ENCODE data around the gene MUC5B.

DNA sequence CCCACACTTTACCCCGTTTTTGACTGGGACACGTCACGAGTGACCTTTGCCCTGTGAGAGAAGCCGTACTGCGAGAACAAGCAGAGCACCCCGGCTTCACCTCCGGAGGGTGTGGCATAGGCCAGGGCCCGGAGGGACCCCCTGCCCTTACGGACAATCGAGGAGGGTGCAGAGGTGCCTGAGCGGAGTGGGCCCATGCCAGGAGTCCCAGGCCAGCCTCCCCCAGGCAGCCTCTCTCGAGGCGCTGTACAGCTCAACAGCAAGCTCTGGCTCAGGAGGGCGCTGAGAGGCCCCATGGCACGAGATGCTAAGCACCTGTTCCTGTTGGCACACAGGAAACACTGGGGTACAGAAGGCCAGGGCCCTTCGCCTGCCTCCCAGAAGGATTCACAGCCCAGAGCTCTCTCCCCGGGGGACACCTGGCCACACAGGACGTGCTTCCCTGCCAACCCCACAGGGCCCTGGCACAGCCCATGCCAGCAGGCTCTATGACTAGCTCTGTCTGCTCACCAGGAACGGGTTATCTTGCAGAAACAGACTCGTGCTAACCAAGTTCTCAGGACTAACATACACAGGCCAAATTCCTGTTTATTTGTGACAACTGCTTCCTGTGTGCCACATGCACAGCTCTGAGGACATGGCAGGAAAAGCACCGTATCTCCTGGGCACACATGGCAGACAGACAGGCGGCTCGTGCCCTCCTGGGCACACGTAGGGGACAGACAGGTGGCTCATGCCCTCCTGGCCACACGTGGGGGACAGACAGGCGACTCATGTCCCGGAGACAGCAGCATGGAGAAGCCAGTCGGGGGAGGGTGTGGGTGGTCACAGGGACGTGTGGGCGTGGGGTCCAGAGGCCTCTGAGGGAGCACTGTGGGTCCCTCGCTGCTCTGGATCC is 75.0 kb downstream of the MUC5B start:
- TF ChIP-seq, protein P1, sequence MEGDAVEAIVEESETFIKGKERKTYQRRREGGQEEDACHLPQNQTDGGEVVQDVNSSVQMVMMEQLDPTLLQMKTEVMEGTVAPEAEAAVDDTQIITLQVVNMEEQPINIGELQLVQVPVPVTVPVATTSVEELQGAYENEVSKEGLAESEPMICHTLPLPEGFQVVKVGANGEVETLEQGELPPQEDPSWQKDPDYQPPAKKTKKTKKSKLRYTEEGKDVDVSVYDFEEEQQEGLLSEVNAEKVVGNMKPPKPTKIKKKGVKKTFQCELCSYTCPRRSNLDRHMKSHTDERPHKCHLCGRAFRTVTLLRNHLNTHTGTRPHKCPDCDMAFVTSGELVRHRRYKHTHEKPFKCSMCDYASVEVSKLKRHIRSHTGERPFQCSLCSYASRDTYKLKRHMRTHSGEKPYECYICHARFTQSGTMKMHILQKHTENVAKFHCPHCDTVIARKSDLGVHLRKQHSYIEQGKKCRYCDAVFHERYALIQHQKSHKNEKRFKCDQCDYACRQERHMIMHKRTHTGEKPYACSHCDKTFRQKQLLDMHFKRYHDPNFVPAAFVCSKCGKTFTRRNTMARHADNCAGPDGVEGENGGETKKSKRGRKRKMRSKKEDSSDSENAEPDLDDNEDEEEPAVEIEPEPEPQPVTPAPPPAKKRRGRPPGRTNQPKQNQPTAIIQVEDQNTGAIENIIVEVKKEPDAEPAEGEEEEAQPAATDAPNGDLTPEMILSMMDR (IDR thresholded peaks at IDR 0.05), result no peak
- no peak for TF ChIP-seq ZFX (IDR thresholded peaks at IDR 0.05; ENCODE audit: borderline replicate concordance)
